Fibroblast of upper back skin (primary cell): ENCODE measurements around the gene GTF3C5.
A peak's percentile ranks its signal among the peaks of the same experiment; 100 is the strongest.
"Not testable (repeated sequence)": the region's sequence is repeated elsewhere in the genome, so short reads cannot be mapped to it uniquely, and the experiment has no call there.

ENCODE experiments used
- DNase-seq: peaks from one replicate; pipeline ENCODE4 v3.0.0-alpha.2; 2013

Gene GTF3C5

GRCh38 chr9:132996526-132996925 lies 34.3 kb upstream of the GTF3C5 start:
- no peak for DNase-seq

GRCh38 chr9:132997591-132997990 lies 33.2 kb upstream of the GTF3C5 start:
- DNase-seq = peak; percentile 46

- DNase-seq = not testable (repeated sequence)
These were observed 32.6 kb upstream of the GTF3C5 start for GRCh38 chr9:132998221-132998620.

- DNase-seq = no peak
These were observed 31.8 kb upstream of the GTF3C5 start for GRCh38 chr9:132998831-132999635.

- DNase-seq = no peak
These were observed 28.4 kb upstream of the GTF3C5 start for GRCh38 chr9:133002147-133003070.

GRCh38 chr9:133003071-133003461 lies 27.7 kb upstream of the GTF3C5 start:
- no peak for DNase-seq

GRCh38 chr9:133003671-133004090 lies 27.1 kb upstream of the GTF3C5 start:
- no peak for DNase-seq

- no peak for DNase-seq
These were observed 26.5 kb upstream of the GTF3C5 start for GRCh38 chr9:133004091-133004998.

GRCh38 chr9:133004999-133005760 lies 25.6 kb upstream of the GTF3C5 start:
- DNase-seq = no peak

- DNase-seq = no peak
These were observed 24.8 kb upstream of the GTF3C5 start for GRCh38 chr9:133005957-133006356.

GRCh38 chr9:133006731-133007352 lies 24.0 kb upstream of the GTF3C5 start:
- DNase-seq = no peak

- no peak for DNase-seq
These were observed 22.4 kb upstream of the GTF3C5 start for GRCh38 chr9:133008406-133008805.

GRCh38 chr9:133008824-133009223 lies 22.0 kb upstream of the GTF3C5 start:
- no peak for DNase-seq

- DNase-seq = no peak
These were observed 20.8 kb upstream of the GTF3C5 start for GRCh38 chr9:133009906-133010582.

GRCh38 chr9:133014696-133015095 lies 16.1 kb upstream of the GTF3C5 start:
- DNase-seq = no peak

GRCh38 chr9:133023117-133023890 lies 7.5 kb upstream of the GTF3C5 start:
- no peak for DNase-seq

GRCh38 chr9:133026426-133026825 lies 4.4 kb upstream of the GTF3C5 start:
- DNase-seq = no peak

- DNase-seq = no peak
These were observed 3.7 kb upstream of the GTF3C5 start for GRCh38 chr9:133027134-133027533.

GRCh38 chr9:133028221-133028620 lies 2.6 kb upstream of the GTF3C5 start:
- DNase-seq = no peak

GRCh38 chr9:133029994-133030316 lies 842 bp upstream of the GTF3C5 start:
- DNase-seq = no peak

- DNase-seq = no peak
These were observed 279 bp downstream of the GTF3C5 start for GRCh38 chr9:133031130-133031422.
